ENCODE measurements around the gene HRAS.

Gene HRAS

GRCh38 chr11:492427-493226 is 42.7 kb downstream of the HRAS start:
- H3K36me3 ChIP-seq (ENCODE audit: control insufficient read depth in 5 of 5, insufficient read depth in 5 of 5, low read length in 5 of 5) = peaks cover 0 to 87% (median 57%) of the 10 kb centered on the region in 5 donors
- no peaks in the 10 kb centered on the region for H3K27me3 ChIP-seq (ENCODE audit: control insufficient read depth in 5 of 5, insufficient read depth in 4 of 5, low read length in 5 of 5)
- no peaks in the 10 kb centered on the region for H3K9me3 ChIP-seq (ENCODE audit: control insufficient read depth in 5 of 5, low read length in 5 of 5)
- no peak overlapping the region for H3K4me3 ChIP-seq (ENCODE audit: low read depth in 1 of 5, low read length in 5 of 5)
- H3K27ac ChIP-seq (ENCODE audit: low read depth, low read length) = no peak overlapping the region
- H3K9ac ChIP-seq (ENCODE audit: low read length in 5 of 5) = no peak overlapping the region
- peaks cover 0 to 1% (median 0%) of the 10 kb centered on the region in 5 donors for H3K4me1 ChIP-seq (ENCODE audit: control insufficient read depth in 5 of 5, insufficient read depth in 5 of 5, low read length in 5 of 5)

GRCh38 chr11:491358-491757 is 44.0 kb downstream of the HRAS start:
- Histone ChIP-seq H3K9ac (ENCODE audit: low read length in 5 of 5) (no peak overlapping the region), H3K4me1 (ENCODE audit: control insufficient read depth in 5 of 5, insufficient read depth in 5 of 5, low read length in 5 of 5) (no peaks in the 10 kb centered on the region), H3K4me3 (ENCODE audit: low read depth in 1 of 5, low read length in 5 of 5) (no peak overlapping the region), H3K9me3 (ENCODE audit: control insufficient read depth in 5 of 5, low read length in 5 of 5) (no peaks in the 10 kb centered on the region), H3K27ac (ENCODE audit: low read depth, low read length) (no peak overlapping the region), H3K36me3 (ENCODE audit: control insufficient read depth in 5 of 5, insufficient read depth in 5 of 5, low read length in 5 of 5) (peaks cover 0 to 81% (median 46%) of the 10 kb centered on the region in 5 donors), H3K27me3 (ENCODE audit: control insufficient read depth in 5 of 5, insufficient read depth in 4 of 5, low read length in 5 of 5) (no peaks in the 10 kb centered on the region)

GRCh38 chr11:490930-491260 is 44.5 kb downstream of the HRAS start:
- Histone ChIP-seq H3K27me3 (ENCODE audit: control insufficient read depth in 5 of 5, insufficient read depth in 4 of 5, low read length in 5 of 5) (no peaks in the 10 kb centered on the region), H3K36me3 (ENCODE audit: control insufficient read depth in 5 of 5, insufficient read depth in 5 of 5, low read length in 5 of 5) (peaks cover 0 to 77% (median 46%) of the 10 kb centered on the region in 5 donors)

GRCh38 chr11:490186-490929 is 45.0 kb downstream of the HRAS start:
- Histone ChIP-seq H3K36me3 (ENCODE audit: control insufficient read depth in 5 of 5, insufficient read depth in 5 of 5, low read length in 5 of 5) (peaks cover 0 to 71% (median 42%) of the 10 kb centered on the region in 5 donors), H3K9me3 (ENCODE audit: control insufficient read depth in 5 of 5, low read length in 5 of 5) (no peaks in the 10 kb centered on the region), H3K27ac (ENCODE audit: low read depth, low read length) (no peak overlapping the region)

More at GRCh38 chr11:490930-491260, 44.5 kb downstream of the HRAS start:
- Histone ChIP-seq H3K27ac (ENCODE audit: low read depth, low read length) (no peak overlapping the region), H3K9me3 (ENCODE audit: control insufficient read depth in 5 of 5, low read length in 5 of 5) (no peaks in the 10 kb centered on the region), H3K4me3 (ENCODE audit: low read depth in 1 of 5, low read length in 5 of 5) (no peak overlapping the region), H3K9ac (ENCODE audit: low read length in 5 of 5) (no peak overlapping the region), H3K4me1 (ENCODE audit: control insufficient read depth in 5 of 5, insufficient read depth in 5 of 5, low read length in 5 of 5) (no peaks in the 10 kb centered on the region)

GRCh38 chr11:489610-490185 is 45.7 kb downstream of the HRAS start:
- peaks cover 0 to 65% (median 36%) of the 10 kb centered on the region in 5 donors for H3K36me3 ChIP-seq (ENCODE audit: control insufficient read depth in 5 of 5, insufficient read depth in 5 of 5, low read length in 5 of 5)

More at GRCh38 chr11:490186-490929, 45.0 kb downstream of the HRAS start:
- no peak overlapping the region for H3K9ac ChIP-seq (ENCODE audit: low read length in 5 of 5)
- H3K27me3 ChIP-seq (ENCODE audit: control insufficient read depth in 5 of 5, insufficient read depth in 4 of 5, low read length in 5 of 5) = no peaks in the 10 kb centered on the region
- no peak overlapping the region for H3K4me3 ChIP-seq (ENCODE audit: low read depth in 1 of 5, low read length in 5 of 5)
- H3K4me1 ChIP-seq (ENCODE audit: control insufficient read depth in 5 of 5, insufficient read depth in 5 of 5, low read length in 5 of 5) = no peaks in the 10 kb centered on the region

GRCh38 chr11:488992-489391 is 46.4 kb downstream of the HRAS start:
- H3K27me3 ChIP-seq (ENCODE audit: control insufficient read depth in 5 of 5, insufficient read depth in 4 of 5, low read length in 5 of 5) = no peaks in the 10 kb centered on the region

More at GRCh38 chr11:489610-490185, 45.7 kb downstream of the HRAS start:
- no peak overlapping the region for H3K27ac ChIP-seq (ENCODE audit: low read depth, low read length)
- H3K4me3 ChIP-seq (ENCODE audit: low read depth in 1 of 5, low read length in 5 of 5) = no peak overlapping the region
- no peaks in the 10 kb centered on the region for H3K9me3 ChIP-seq (ENCODE audit: control insufficient read depth in 5 of 5, low read length in 5 of 5)
- H3K9ac ChIP-seq (ENCODE audit: low read length in 5 of 5) = no peak overlapping the region
- no peaks in the 10 kb centered on the region for H3K27me3 ChIP-seq (ENCODE audit: control insufficient read depth in 5 of 5, insufficient read depth in 4 of 5, low read length in 5 of 5)
- no peaks in the 10 kb centered on the region for H3K4me1 ChIP-seq (ENCODE audit: control insufficient read depth in 5 of 5, insufficient read depth in 5 of 5, low read length in 5 of 5)

GRCh38 chr11:488579-488978 is 46.8 kb downstream of the HRAS start:
- H3K36me3 ChIP-seq (ENCODE audit: control insufficient read depth in 5 of 5, insufficient read depth in 5 of 5, low read length in 5 of 5) = peaks cover 0 to 55% (median 26%) of the 10 kb centered on the region in 5 donors
- no peak overlapping the region for H3K4me3 ChIP-seq (ENCODE audit: low read depth in 1 of 5, low read length in 5 of 5)
- no peaks in the 10 kb centered on the region for H3K27me3 ChIP-seq (ENCODE audit: control insufficient read depth in 5 of 5, insufficient read depth in 4 of 5, low read length in 5 of 5)
- H3K9ac ChIP-seq (ENCODE audit: low read length in 5 of 5) = no peak overlapping the region
- H3K4me1 ChIP-seq (ENCODE audit: control insufficient read depth in 5 of 5, insufficient read depth in 5 of 5, low read length in 5 of 5) = no peaks in the 10 kb centered on the region
- no peaks in the 10 kb centered on the region for H3K9me3 ChIP-seq (ENCODE audit: control insufficient read depth in 5 of 5, low read length in 5 of 5)
- no peak overlapping the region for H3K27ac ChIP-seq (ENCODE audit: low read depth, low read length)

More at GRCh38 chr11:488992-489391, 46.4 kb downstream of the HRAS start:
- H3K9me3 ChIP-seq (ENCODE audit: control insufficient read depth in 5 of 5, low read length in 5 of 5) = no peaks in the 10 kb centered on the region
- no peak overlapping the region for H3K27ac ChIP-seq (ENCODE audit: low read depth, low read length)
- H3K9ac ChIP-seq (ENCODE audit: low read length in 5 of 5) = no peak overlapping the region
- no peaks in the 10 kb centered on the region for H3K4me1 ChIP-seq (ENCODE audit: control insufficient read depth in 5 of 5, insufficient read depth in 5 of 5, low read length in 5 of 5)
- peaks cover 0 to 58% (median 29%) of the 10 kb centered on the region in 5 donors for H3K36me3 ChIP-seq (ENCODE audit: control insufficient read depth in 5 of 5, insufficient read depth in 5 of 5, low read length in 5 of 5)
- no peak overlapping the region for H3K4me3 ChIP-seq (ENCODE audit: low read depth in 1 of 5, low read length in 5 of 5)

- no peaks in the 10 kb centered on the region for H3K27me3 ChIP-seq (ENCODE audit: control insufficient read depth in 5 of 5, insufficient read depth in 4 of 5, low read length in 5 of 5)
- H3K9me3 ChIP-seq (ENCODE audit: control insufficient read depth in 5 of 5, low read length in 5 of 5) = no peaks in the 10 kb centered on the region
- no peak overlapping the region for H3K4me3 ChIP-seq (ENCODE audit: low read depth in 1 of 5, low read length in 5 of 5)
- no peaks in the 10 kb centered on the region for H3K4me1 ChIP-seq (ENCODE audit: control insufficient read depth in 5 of 5, insufficient read depth in 5 of 5, low read length in 5 of 5)
- no peak overlapping the region for H3K9ac ChIP-seq (ENCODE audit: low read length in 5 of 5)
- no peak overlapping the region for H3K27ac ChIP-seq (ENCODE audit: low read depth, low read length)
- peaks cover 0 to 50% (median 25%) of the 10 kb centered on the region in 5 donors for H3K36me3 ChIP-seq (ENCODE audit: control insufficient read depth in 5 of 5, insufficient read depth in 5 of 5, low read length in 5 of 5)
These were observed 47.3 kb downstream of the HRAS start for GRCh38 chr11:488062-488461.

GRCh38 chr11:487571-488021 is 47.8 kb downstream of the HRAS start:
- Histone ChIP-seq H3K4me1 (ENCODE audit: control insufficient read depth in 5 of 5, insufficient read depth in 5 of 5, low read length in 5 of 5) (no peaks in the 10 kb centered on the region), H3K9ac (ENCODE audit: low read length in 5 of 5) (no peak overlapping the region), H3K27ac (ENCODE audit: low read depth, low read length) (no peak overlapping the region), H3K4me3 (ENCODE audit: low read depth in 1 of 5, low read length in 5 of 5) (no peak overlapping the region), H3K27me3 (ENCODE audit: control insufficient read depth in 5 of 5, insufficient read depth in 4 of 5, low read length in 5 of 5) (no peaks in the 10 kb centered on the region), H3K9me3 (ENCODE audit: control insufficient read depth in 5 of 5, low read length in 5 of 5) (no peaks in the 10 kb centered on the region), H3K36me3 (ENCODE audit: control insufficient read depth in 5 of 5, insufficient read depth in 5 of 5, low read length in 5 of 5) (peaks cover 0 to 45% (median 25%) of the 10 kb centered on the region in 5 donors)

GRCh38 chr11:486189-486588 is 49.2 kb downstream of the HRAS start:
- no peaks in the 10 kb centered on the region for H3K4me1 ChIP-seq (ENCODE audit: control insufficient read depth in 5 of 5, insufficient read depth in 5 of 5, low read length in 5 of 5)
- H3K9me3 ChIP-seq (ENCODE audit: control insufficient read depth in 5 of 5, low read length in 5 of 5) = no peaks in the 10 kb centered on the region
- H3K27ac ChIP-seq (ENCODE audit: low read depth, low read length) = no peak overlapping the region
- H3K27me3 ChIP-seq (ENCODE audit: control insufficient read depth in 5 of 5, insufficient read depth in 4 of 5, low read length in 5 of 5) = no peaks in the 10 kb centered on the region
- H3K4me3 ChIP-seq (ENCODE audit: low read depth in 1 of 5, low read length in 5 of 5) = no peak overlapping the region
- no peak overlapping the region for H3K9ac ChIP-seq (ENCODE audit: low read length in 5 of 5)
- H3K36me3 ChIP-seq (ENCODE audit: control insufficient read depth in 5 of 5, insufficient read depth in 5 of 5, low read length in 5 of 5) = peaks cover 0 to 38% (median 23%) of the 10 kb centered on the region in 5 donors

Measured in subcutaneous abdominal adipose tissue (tissue), 5 donors.